ENCODE data around the gene XXYLT1.

The XXYLT1 gene

GRCh38 chr3:195165790-195166189 lies 105.2 kb downstream of the XXYLT1 start:
- H3K27me3 ChIP-seq (ENCODE audit: low read depth, low read length) = no peaks in the 10 kb centered on the region
- no peaks in the 10 kb centered on the region for H3K9me3 ChIP-seq (ENCODE audit: control insufficient read depth in 1 of 2, low read length in 2 of 2)
- no peaks in the 10 kb centered on the region for H3K36me3 ChIP-seq (ENCODE audit: control insufficient read depth in 1 of 2, insufficient read depth in 2 of 2, low read length in 2 of 2)
- H3K27ac ChIP-seq (ENCODE audit: low read length) = no peak overlapping the region
- no peak overlapping the region for H3K4me3 ChIP-seq (ENCODE audit: low read depth in 1 of 2, low read length in 2 of 2)
- peaks cover 0 to 17% of the 10 kb centered on the region in 2 donors for H3K4me1 ChIP-seq (ENCODE audit: control insufficient read depth in 1 of 2, insufficient read depth in 2 of 2, low read length in 2 of 2)

GRCh38 chr3:195165265-195165609 lies 105.7 kb downstream of the XXYLT1 start:
- Histone ChIP-seq H3K36me3 (ENCODE audit: control insufficient read depth in 1 of 2, insufficient read depth in 2 of 2, low read length in 2 of 2) (no peaks in the 10 kb centered on the region), H3K9me3 (ENCODE audit: control insufficient read depth in 1 of 2, low read length in 2 of 2) (no peaks in the 10 kb centered on the region), H3K27me3 (ENCODE audit: low read depth, low read length) (no peaks in the 10 kb centered on the region), H3K27ac (ENCODE audit: low read length) (no peak overlapping the region), H3K4me3 (ENCODE audit: low read depth in 1 of 2, low read length in 2 of 2) (no peak overlapping the region), H3K4me1 (ENCODE audit: control insufficient read depth in 1 of 2, insufficient read depth in 2 of 2, low read length in 2 of 2) (peaks cover 3 to 20% of the 10 kb centered on the region in 2 donors)

- Histone ChIP-seq H3K9me3 (ENCODE audit: control insufficient read depth in 1 of 2, low read length in 2 of 2) (no peaks in the 10 kb centered on the region), H3K36me3 (ENCODE audit: control insufficient read depth in 1 of 2, insufficient read depth in 2 of 2, low read length in 2 of 2) (no peaks in the 10 kb centered on the region), H3K27ac (ENCODE audit: low read length) (no peak overlapping the region), H3K4me3 (ENCODE audit: low read depth in 1 of 2, low read length in 2 of 2) (no peak overlapping the region), H3K4me1 (ENCODE audit: control insufficient read depth in 1 of 2, insufficient read depth in 2 of 2, low read length in 2 of 2) (peaks cover 9 to 25% of the 10 kb centered on the region in 2 donors), H3K27me3 (ENCODE audit: low read depth, low read length) (no peaks in the 10 kb centered on the region)
These were observed 106.2 kb downstream of the XXYLT1 start for GRCh38 chr3:195164573-195165264.

GRCh38 chr3:195163719-195164572 lies 107.0 kb downstream of the XXYLT1 start:
- no peaks in the 10 kb centered on the region for H3K27me3 ChIP-seq (ENCODE audit: low read depth, low read length)
- H3K27ac ChIP-seq (ENCODE audit: low read length) = no peak overlapping the region
- H3K4me3 ChIP-seq (ENCODE audit: low read depth in 1 of 2, low read length in 2 of 2) = no peak overlapping the region
- no peaks in the 10 kb centered on the region for H3K9me3 ChIP-seq (ENCODE audit: control insufficient read depth in 1 of 2, low read length in 2 of 2)
- no peaks in the 10 kb centered on the region for H3K36me3 ChIP-seq (ENCODE audit: control insufficient read depth in 1 of 2, insufficient read depth in 2 of 2, low read length in 2 of 2)
- H3K4me1 ChIP-seq (ENCODE audit: control insufficient read depth in 1 of 2, insufficient read depth in 2 of 2, low read length in 2 of 2) = peaks cover 15 to 31% of the 10 kb centered on the region in 2 donors

GRCh38 chr3:195162816-195163215 lies 108.1 kb downstream of the XXYLT1 start:
- no peak overlapping the region for H3K27ac ChIP-seq (ENCODE audit: low read length)

GRCh38 chr3:195162033-195162669 lies 108.8 kb downstream of the XXYLT1 start:
- Histone ChIP-seq H3K4me1 (ENCODE audit: control insufficient read depth in 1 of 2, insufficient read depth in 2 of 2, low read length in 2 of 2) (peaks cover 15 to 31% of the 10 kb centered on the region in 2 donors), H3K27ac (ENCODE audit: low read length) (peak overlapping the region; percentile 50), H3K4me3 (ENCODE audit: low read depth in 1 of 2, low read length in 2 of 2) (no peak overlapping the region), H3K27me3 (ENCODE audit: low read depth, low read length) (no peaks in the 10 kb centered on the region), H3K36me3 (ENCODE audit: control insufficient read depth in 1 of 2, insufficient read depth in 2 of 2, low read length in 2 of 2) (no peaks in the 10 kb centered on the region), H3K9me3 (ENCODE audit: control insufficient read depth in 1 of 2, low read length in 2 of 2) (no peaks in the 10 kb centered on the region)

More at GRCh38 chr3:195162816-195163215, 108.1 kb downstream of the XXYLT1 start:
- no peaks in the 10 kb centered on the region for H3K9me3 ChIP-seq (ENCODE audit: control insufficient read depth in 1 of 2, low read length in 2 of 2)
- no peaks in the 10 kb centered on the region for H3K36me3 ChIP-seq (ENCODE audit: control insufficient read depth in 1 of 2, insufficient read depth in 2 of 2, low read length in 2 of 2)
- no peaks in the 10 kb centered on the region for H3K27me3 ChIP-seq (ENCODE audit: low read depth, low read length)
- no peak overlapping the region for H3K4me3 ChIP-seq (ENCODE audit: low read depth in 1 of 2, low read length in 2 of 2)
- H3K4me1 ChIP-seq (ENCODE audit: control insufficient read depth in 1 of 2, insufficient read depth in 2 of 2, low read length in 2 of 2) = peaks cover 15 to 31% of the 10 kb centered on the region in 2 donors

- no peak overlapping the region for H3K4me3 ChIP-seq (ENCODE audit: low read depth in 1 of 2, low read length in 2 of 2)
- H3K9me3 ChIP-seq (ENCODE audit: control insufficient read depth in 1 of 2, low read length in 2 of 2) = no peaks in the 10 kb centered on the region
- H3K4me1 ChIP-seq (ENCODE audit: control insufficient read depth in 1 of 2, insufficient read depth in 2 of 2, low read length in 2 of 2) = peaks cover 15 to 39% of the 10 kb centered on the region in 2 donors
- H3K27ac ChIP-seq (ENCODE audit: low read length) = peak overlapping the region; percentile 13
- H3K27me3 ChIP-seq (ENCODE audit: low read depth, low read length) = no peaks in the 10 kb centered on the region
- H3K36me3 ChIP-seq (ENCODE audit: control insufficient read depth in 1 of 2, insufficient read depth in 2 of 2, low read length in 2 of 2) = no peaks in the 10 kb centered on the region
These were observed 110.0 kb downstream of the XXYLT1 start for GRCh38 chr3:195160908-195161434.

GRCh38 chr3:195160257-195160898 lies 110.6 kb downstream of the XXYLT1 start:
- Histone ChIP-seq H3K27me3 (ENCODE audit: low read depth, low read length) (no peaks in the 10 kb centered on the region), H3K9me3 (ENCODE audit: control insufficient read depth in 1 of 2, low read length in 2 of 2) (no peaks in the 10 kb centered on the region), H3K4me3 (ENCODE audit: low read depth in 1 of 2, low read length in 2 of 2) (no peak overlapping the region), H3K27ac (ENCODE audit: low read length) (peak overlapping the region; percentile 70), H3K36me3 (ENCODE audit: control insufficient read depth in 1 of 2, insufficient read depth in 2 of 2, low read length in 2 of 2) (no peaks in the 10 kb centered on the region), H3K4me1 (ENCODE audit: control insufficient read depth in 1 of 2, insufficient read depth in 2 of 2, low read length in 2 of 2) (peaks cover 15 to 41% of the 10 kb centered on the region in 2 donors)

GRCh38 chr3:195159814-195160165 lies 111.2 kb downstream of the XXYLT1 start:
- Histone ChIP-seq H3K9me3 (ENCODE audit: control insufficient read depth in 1 of 2, low read length in 2 of 2) (no peaks in the 10 kb centered on the region), H3K4me1 (ENCODE audit: control insufficient read depth in 1 of 2, insufficient read depth in 2 of 2, low read length in 2 of 2) (peaks cover 20 to 44% of the 10 kb centered on the region in 2 donors), H3K27me3 (ENCODE audit: low read depth, low read length) (no peaks in the 10 kb centered on the region), H3K36me3 (ENCODE audit: control insufficient read depth in 1 of 2, insufficient read depth in 2 of 2, low read length in 2 of 2) (no peaks in the 10 kb centered on the region), H3K4me3 (ENCODE audit: low read depth in 1 of 2, low read length in 2 of 2) (no peak overlapping the region), H3K27ac (ENCODE audit: low read length) (peak overlapping the region; percentile 70)

- Histone ChIP-seq H3K36me3 (ENCODE audit: control insufficient read depth in 1 of 2, insufficient read depth in 2 of 2, low read length in 2 of 2) (no peaks in the 10 kb centered on the region), H3K4me1 (ENCODE audit: control insufficient read depth in 1 of 2, insufficient read depth in 2 of 2, low read length in 2 of 2) (peaks cover 26 to 48% of the 10 kb centered on the region in 2 donors), H3K27me3 (ENCODE audit: low read depth, low read length) (no peaks in the 10 kb centered on the region), H3K27ac (ENCODE audit: low read length) (peak overlapping the region; percentile 70), H3K4me3 (ENCODE audit: low read depth in 1 of 2, low read length in 2 of 2) (no peak overlapping the region), H3K9me3 (ENCODE audit: control insufficient read depth in 1 of 2, low read length in 2 of 2) (no peaks in the 10 kb centered on the region)
These were observed 111.7 kb downstream of the XXYLT1 start for GRCh38 chr3:195159117-195159813.

Measured in muscle layer of duodenum (tissue), 2 donors.